Liver (tissue), 9 donors: ENCODE results near the gene CUBN. TPM values are rescaled to one million over a fixed set of nuclear protein-coding genes. Genes with fewer than 3 reads are reported as not detected.

Source experiments
- DNase-seq: peaks from one replicate; pipeline ENCODE4 v3.0.0-alpha.2; 2017; ENCODE audit warnings: low spot score
- H3K27ac ChIP-seq, 2 donors: one replicate each; pipeline ENCODE4 v1.7.0; 2013; ENCODE audit warnings: inconsistent platforms in 2 of 2, low read length in 2 of 2, control low read depth in 1 of 2, low read depth in 1 of 2, mild to moderate bottlenecking in 1 of 2
- H3K27me3 ChIP-seq, 4 donors: one replicate each; pipeline versions ENCODE4 v1.6.1 to v1.7.0; 2013; ENCODE audit warnings: low read length in 3 of 4, inconsistent platforms in 1 of 4, mild to moderate bottlenecking in 1 of 4, moderate library complexity in 1 of 4; ENCODE audit not compliant: control insufficient read depth in 4 of 4, insufficient read depth in 4 of 4
- H3K36me3 ChIP-seq, 4 donors: one replicate each; pipeline versions ENCODE4 v1.6.1 to v1.7.0; 2013; ENCODE audit warnings: low read length in 3 of 4, mild to moderate bottlenecking in 3 of 4, low read depth in 1 of 4, moderate library complexity in 1 of 4; ENCODE audit not compliant: control insufficient read depth in 4 of 4, insufficient read depth in 3 of 4
- H3K4me1 ChIP-seq, 4 donors: one replicate each; pipeline versions ENCODE4 v1.6.1 to v1.7.0; 2013; ENCODE audit warnings: low read length in 3 of 4, mild to moderate bottlenecking in 3 of 4, moderate library complexity in 1 of 4; ENCODE audit not compliant: control insufficient read depth in 4 of 4, insufficient read depth in 4 of 4
- H3K4me3 ChIP-seq, 3 donors: one replicate each; pipeline versions ENCODE4 v1.6.1 to v1.7.0; 2013; ENCODE audit warnings: low read length in 3 of 3, control low read depth in 1 of 3, low read depth in 1 of 3, mild to moderate bottlenecking in 1 of 3
- H3K9ac ChIP-seq, 2 donors: one replicate each; pipeline ENCODE4 v1.7.0; 2013; ENCODE audit warnings: low read length in 2 of 2, mild to moderate bottlenecking in 2 of 2, moderate library complexity in 2 of 2, control low read depth in 1 of 2, low read depth in 1 of 2
- H3K9me3 ChIP-seq, 4 donors: one replicate each; pipeline versions ENCODE4 v1.6.1 to v1.7.0; 2013; ENCODE audit warnings: low read length in 3 of 4; ENCODE audit not compliant: control insufficient read depth in 4 of 4
- ATF3 ChIP-seq: IDR thresholded peaks from 2 replicates; pipeline ENCODE4 v1.6.1; 2016; ENCODE audit warnings: antibody characterized with exemption
- CTCF ChIP-seq: fragments of 150-350 bp; IDR thresholded peaks from 2 replicates; pipeline ENCODE4 v1.5.1; 2017; ENCODE audit warnings: improper control_type of control experiment, low read depth, low read length; ENCODE audit not compliant: missing input control
- EGR1 ChIP-seq, 2 donors: IDR thresholded peaks; 2 replicates each; pipeline ENCODE4 v1.6.1; 2016 to 2018; ENCODE audit warnings: antibody characterized with exemption in 2 of 2, low read depth in 2 of 2
- FOXA1 ChIP-seq: IDR thresholded peaks from 2 replicates; pipeline ENCODE4 v1.6.1; 2016; ENCODE audit warnings: antibody characterized with exemption
- FOXA2 ChIP-seq: IDR thresholded peaks from 2 replicates; pipeline ENCODE4 v1.6.1; 2016; ENCODE audit warnings: antibody characterized with exemption
- GABPA ChIP-seq, 2 donors: IDR thresholded peaks in 1 of 2; conservative IDR thresholded peaks in 1 of 2; 2 replicates each; pipeline ENCODE4 v1.6.1; 2016; ENCODE audit warnings: antibody characterized with exemption in 2 of 2, mild to moderate bottlenecking in 1 of 2, moderate library complexity in 1 of 2
- HNF4A ChIP-seq, 2 donors: conservative IDR thresholded peaks; 2 replicates each; pipeline ENCODE4 v1.6.1; 2016; ENCODE audit warnings: antibody characterized with exemption in 2 of 2, mild to moderate bottlenecking in 2 of 2
- HNF4G ChIP-seq: IDR thresholded peaks from 2 replicates; pipeline ENCODE4 v1.6.1; 2016; ENCODE audit warnings: antibody characterized with exemption
- JUND ChIP-seq, 2 donors: IDR thresholded peaks; 2 replicates each; pipeline ENCODE4 v1.6.1; 2016; ENCODE audit warnings: antibody characterized with exemption in 2 of 2
- NR2F2 ChIP-seq: IDR thresholded peaks from 2 replicates; pipeline ENCODE4 v1.6.1; 2016; ENCODE audit warnings: antibody characterized with exemption
- RAD21 ChIP-seq, 2 donors: IDR thresholded peaks; 2 replicates each; pipeline ENCODE4 v1.6.1; 2016; ENCODE audit warnings: antibody characterized with exemption in 2 of 2, mild to moderate bottlenecking in 2 of 2
- REST ChIP-seq: IDR thresholded peaks from 2 replicates; pipeline ENCODE4 v1.6.1; 2016; ENCODE audit warnings: antibody characterized with exemption, mild to moderate bottlenecking
- RXRA ChIP-seq, 2 donors: IDR thresholded peaks; 2 replicates each; pipeline ENCODE4 v1.6.1; 2017 to 2018; ENCODE audit warnings: antibody characterized with exemption in 2 of 2, mild to moderate bottlenecking in 1 of 2
- SP1 ChIP-seq: IDR thresholded peaks from 2 replicates; pipeline ENCODE4 v1.6.1; 2018; ENCODE audit warnings: antibody characterized with exemption, mild to moderate bottlenecking
- TAF1 ChIP-seq: conservative IDR thresholded peaks from 2 replicates; pipeline ENCODE4 v1.6.1; 2016; ENCODE audit warnings: antibody characterized with exemption, mild to moderate bottlenecking
- YY1 ChIP-seq: IDR thresholded peaks from 2 replicates; pipeline ENCODE4 v1.6.1; 2016; ENCODE audit warnings: antibody characterized with exemption, mild to moderate bottlenecking
- ZBTB33 ChIP-seq: IDR thresholded peaks from 2 replicates; pipeline ENCODE4 v1.6.1; 2016; ENCODE audit warnings: antibody characterized with exemption
- polyA plus RNA-seq, 2 donors: library from polyadenylated mRNA; stranded (reverse) in 1 of 2; unstranded in 1 of 2; fragments of 200-250 nt in 1 of 2; fragments of >200 nt in 1 of 2; fragmentation: Nextera tagmentation in 1 of 2; extraction: Ambion mirVana in 1 of 2; gene quantifications; one replicate each; pipeline versions ENCODE4 v1.2.1 to v1.2.3, GENCODE V29; 2013 to 2015
- total RNA-seq, 2 donors: library from RNA; depleted of rRNA; stranded (reverse); fragments of >200 nt; gene quantifications; one replicate each; pipeline ENCODE4 v1.2.3, GENCODE V29; 2014
- TF ChIP-seq, protein P1 (sequence below): IDR thresholded peaks from 2 replicates; pipeline ENCODE4 v1.6.1; 2016; ENCODE audit warnings: antibody characterized with exemption
- donor health status: healthy.
- donor health status: healthy.
- donor health status: healthy.
- donor health status: healthy.
- donor health status: healthy.

The CUBN gene
- total and polyA plus RNA-seq, 4 donors = 0.01 to 0.67 (median 0.30) TPM

GRCh38 chr10:17134737-17135260, 5.2 kb upstream of the CUBN start:
- Histone ChIP-seq H3K36me3 (no peaks in the 10 kb centered on the region), H3K27ac (no peak overlapping the region), H3K9me3 (no peaks in the 10 kb centered on the region), H3K27me3 (no peaks in the 10 kb centered on the region), H3K4me1 (peaks cover 0 to 1% (median 0%) of the 10 kb centered on the region in 4 donors), H3K4me3 (no peak overlapping the region), H3K9ac (no peak overlapping the region)
- no peak for TF ChIP-seq FOXA2
- no peak for TF ChIP-seq CTCF
- no peak for TF ChIP-seq YY1
- TF ChIP-seq, protein P1, sequence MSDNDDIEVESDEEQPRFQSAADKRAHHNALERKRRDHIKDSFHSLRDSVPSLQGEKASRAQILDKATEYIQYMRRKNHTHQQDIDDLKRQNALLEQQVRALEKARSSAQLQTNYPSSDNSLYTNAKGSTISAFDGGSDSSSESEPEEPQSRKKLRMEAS = no peak
- TF ChIP-seq JUND (IDR thresholded peaks at IDR 0.05) = no peak
- no peak for TF ChIP-seq EGR1 (IDR thresholded peaks at IDR 0.05; ENCODE audit: low read depth in 2 of 2)
- TF ChIP-seq ATF3 = no peak
- no peak for TF ChIP-seq TAF1
- TF ChIP-seq NR2F2 = no peak
- TF ChIP-seq SP1 = no peak
- TF ChIP-seq REST = no peak
- no peak for TF ChIP-seq RAD21 (IDR thresholded peaks at IDR 0.05)
- TF ChIP-seq FOXA1 = no peak
- no peak for TF ChIP-seq RXRA (IDR thresholded peaks at IDR 0.05)
- TF ChIP-seq HNF4G = no peak
- no peak for TF ChIP-seq HNF4A (conservative IDR thresholded peaks at IDR 0.05)
- TF ChIP-seq ZBTB33 = no peak
- no peak for TF ChIP-seq GABPA (IDR thresholded peaks at IDR 0.05 in 1 of 2, conservative IDR thresholded peaks at IDR 0.05 in 1 of 2)
- no peak for DNase-seq
